ENCODE results near the gene UTF1.
"Not testable (repeated sequence)": the region's sequence is repeated elsewhere in the genome, so short reads cannot be mapped to it uniquely, and the experiment has no call there.

The UTF1 gene

GRCh38 chr10:133211959-133212852 is 17.8 kb upstream of the UTF1 start:
- no peak overlapping the region for H3K27ac Mint-ChIP-seq
- H3K9me3 Mint-ChIP-seq = no peaks in the 10 kb centered on the region
- peaks cover 2% of the 10 kb centered on the region for H3K27me3 Mint-ChIP-seq
- DNase-seq = no peak
- H3K36me3 Mint-ChIP-seq (ENCODE audit: low read depth) = no peaks in the 10 kb centered on the region
- peaks cover 2% of the 10 kb centered on the region for H3K4me1 Mint-ChIP-seq (ENCODE audit: low read depth)
- no peak overlapping the region for H3K4me3 Mint-ChIP-seq

- peaks cover 2% of the 10 kb centered on the region for H3K27me3 Mint-ChIP-seq
- no peaks in the 10 kb centered on the region for H3K36me3 Mint-ChIP-seq (ENCODE audit: low read depth)
- H3K4me1 Mint-ChIP-seq (ENCODE audit: low read depth) = peaks cover 2% of the 10 kb centered on the region
- H3K27ac Mint-ChIP-seq = no peak overlapping the region
- no peak overlapping the region for H3K4me3 Mint-ChIP-seq
- DNase-seq = no peak
- no peaks in the 10 kb centered on the region for H3K9me3 Mint-ChIP-seq
Observed at GRCh38 chr10:133212853-133213494, 17.0 kb upstream of the UTF1 start.

- Mint-ChIP-seq H3K36me3 (ENCODE audit: low read depth) (no peaks in the 10 kb centered on the region), H3K9me3 (no peaks in the 10 kb centered on the region), H3K27ac (no peak overlapping the region), H3K4me3 (no peak overlapping the region), H3K4me1 (ENCODE audit: low read depth) (peaks cover 2% of the 10 kb centered on the region), H3K27me3 (peaks cover 6% of the 10 kb centered on the region)
- no peak for DNase-seq
Observed at GRCh38 chr10:133213641-133214467, 16.2 kb upstream of the UTF1 start.

GRCh38 chr10:133214468-133215410 is 15.3 kb upstream of the UTF1 start:
- Mint-ChIP-seq H3K27ac (no peak overlapping the region), H3K4me3 (no peak overlapping the region), H3K36me3 (ENCODE audit: low read depth) (no peaks in the 10 kb centered on the region), H3K9me3 (no peaks in the 10 kb centered on the region), H3K27me3 (peaks cover 11% of the 10 kb centered on the region), H3K4me1 (ENCODE audit: low read depth) (peaks cover 2% of the 10 kb centered on the region)
- DNase-seq = no peak

- H3K4me3 Mint-ChIP-seq = no peak overlapping the region
- peaks cover 11% of the 10 kb centered on the region for H3K27me3 Mint-ChIP-seq
- no peak overlapping the region for H3K27ac Mint-ChIP-seq
- peaks cover under 1% of the 10 kb centered on the region for H3K4me1 Mint-ChIP-seq (ENCODE audit: low read depth)
- H3K36me3 Mint-ChIP-seq (ENCODE audit: low read depth) = no peaks in the 10 kb centered on the region
- no peaks in the 10 kb centered on the region for H3K9me3 Mint-ChIP-seq
- DNase-seq = no peak
Observed at GRCh38 chr10:133215586-133215985, 14.4 kb upstream of the UTF1 start.

- no peak overlapping the region for H3K27ac Mint-ChIP-seq
- no peaks in the 10 kb centered on the region for H3K36me3 Mint-ChIP-seq (ENCODE audit: low read depth)
- peaks cover 18% of the 10 kb centered on the region for H3K27me3 Mint-ChIP-seq
- H3K4me1 Mint-ChIP-seq (ENCODE audit: low read depth) = no peaks in the 10 kb centered on the region
- no peaks in the 10 kb centered on the region for H3K9me3 Mint-ChIP-seq
- H3K4me3 Mint-ChIP-seq = no peak overlapping the region
- no peak for DNase-seq
Observed at GRCh38 chr10:133216776-133217175, 13.2 kb upstream of the UTF1 start.

GRCh38 chr10:133217800-133218589 is 12.0 kb upstream of the UTF1 start:
- DNase-seq = no peak
- Mint-ChIP-seq H3K9me3 (no peaks in the 10 kb centered on the region), H3K27me3 (peaks cover 18% of the 10 kb centered on the region), H3K27ac (no peak overlapping the region), H3K4me3 (no peak overlapping the region), H3K36me3 (ENCODE audit: low read depth) (no peaks in the 10 kb centered on the region), H3K4me1 (ENCODE audit: low read depth) (no peaks in the 10 kb centered on the region)

GRCh38 chr10:133218891-133219290 is 11.1 kb upstream of the UTF1 start:
- Mint-ChIP-seq H3K27me3 (peaks cover 18% of the 10 kb centered on the region), H3K4me1 (ENCODE audit: low read depth) (no peaks in the 10 kb centered on the region), H3K9me3 (no peaks in the 10 kb centered on the region), H3K4me3 (no peak overlapping the region), H3K36me3 (ENCODE audit: low read depth) (no peaks in the 10 kb centered on the region), H3K27ac (no peak overlapping the region)
- no peak for DNase-seq

GRCh38 chr10:133219782-133220181 is 10.2 kb upstream of the UTF1 start:
- Mint-ChIP-seq H3K4me1 (ENCODE audit: low read depth) (no peaks in the 10 kb centered on the region), H3K36me3 (ENCODE audit: low read depth) (no peaks in the 10 kb centered on the region), H3K27me3 (peaks cover 18% of the 10 kb centered on the region), H3K9me3 (no peaks in the 10 kb centered on the region), H3K27ac (no peak overlapping the region), H3K4me3 (no peak overlapping the region)
- no peak for DNase-seq

- no peak overlapping the region for H3K4me3 Mint-ChIP-seq
- peaks cover 27% of the 10 kb centered on the region for H3K27me3 Mint-ChIP-seq
- no peaks in the 10 kb centered on the region for H3K9me3 Mint-ChIP-seq
Observed at GRCh38 chr10:133221331-133221730, 8.7 kb upstream of the UTF1 start.

GRCh38 chr10:133221756-133222155 is 8.3 kb upstream of the UTF1 start:
- H3K27me3 Mint-ChIP-seq = peaks cover 31% of the 10 kb centered on the region
- not testable (repeated sequence) for H3K4me3 Mint-ChIP-seq; DNase-seq; H3K36me3 Mint-ChIP-seq (ENCODE audit: low read depth); H3K9me3 Mint-ChIP-seq; H3K27ac Mint-ChIP-seq
- H3K4me1 Mint-ChIP-seq (ENCODE audit: low read depth) = peaks cover 16% of the 10 kb centered on the region

More at GRCh38 chr10:133221331-133221730, 8.7 kb upstream of the UTF1 start:
- Mint-ChIP-seq H3K4me1 (ENCODE audit: low read depth) (peaks cover 12% of the 10 kb centered on the region), H3K27ac (no peak overlapping the region), H3K36me3 (ENCODE audit: low read depth) (no peaks in the 10 kb centered on the region)
- no peak for DNase-seq

- no peaks in the 10 kb centered on the region for H3K36me3 Mint-ChIP-seq (ENCODE audit: low read depth)
- peaks cover 19% of the 10 kb centered on the region for H3K4me1 Mint-ChIP-seq (ENCODE audit: low read depth)
- no peak overlapping the region for H3K4me3 Mint-ChIP-seq
- no peak overlapping the region for H3K27ac Mint-ChIP-seq
- H3K27me3 Mint-ChIP-seq = peaks cover 47% of the 10 kb centered on the region
- H3K9me3 Mint-ChIP-seq = no peaks in the 10 kb centered on the region
- no peak for DNase-seq
Observed at GRCh38 chr10:133224076-133224475, 5.9 kb upstream of the UTF1 start.

- Mint-ChIP-seq H3K9me3 (no peaks in the 10 kb centered on the region), H3K4me3 (no peak overlapping the region), H3K27me3 (peaks cover 47% of the 10 kb centered on the region), H3K4me1 (ENCODE audit: low read depth) (peaks cover 21% of the 10 kb centered on the region), H3K36me3 (ENCODE audit: low read depth) (no peaks in the 10 kb centered on the region), H3K27ac (no peak overlapping the region)
- DNase-seq = no peak
Observed at GRCh38 chr10:133224756-133225372, 5.2 kb upstream of the UTF1 start.

All from activated T-cell treated with anti-CD3 and anti-CD28 coated beads, Interleukin-2, amount 50 U/mL, for 24 hours (primary cell).